Fibroblast of skin of left quadriceps (primary cell): ENCODE data around the gene PPFIA2.
"Not testable (repeated sequence)": the region's sequence is repeated elsewhere in the genome, so short reads cannot be mapped to it uniquely, and the experiment has no call there.

Source experiments
- DNase-seq, 2 experiments: peaks; one replicate each; pipeline ENCODE4 v3.0.0-alpha.2; 2013; ENCODE audit warnings: low read depth in 2 of 2

Gene PPFIA2

DNA sequence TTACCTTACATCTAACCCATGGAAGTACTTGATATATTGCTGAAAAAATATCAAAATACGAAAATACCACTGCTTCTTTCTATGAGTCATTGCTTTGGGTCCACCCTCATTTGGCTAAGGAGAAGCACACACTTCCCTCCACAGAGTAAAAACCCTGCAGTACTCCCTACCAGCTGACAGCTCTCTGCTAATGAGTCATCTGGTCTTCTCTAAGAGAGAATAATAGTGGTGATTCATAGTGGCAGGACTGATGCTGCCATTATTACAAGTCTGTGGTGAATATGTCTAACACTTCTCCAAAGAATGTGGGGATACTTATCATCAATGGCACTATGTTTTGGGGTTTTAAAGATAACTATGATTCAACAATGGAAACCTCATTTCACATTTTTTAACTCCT is 90.7 kb downstream of the PPFIA2 start:
- DNase-seq: peak; percentile 51 to 54

- DNase-seq: not testable (repeated sequence)
These were observed 99.8 kb downstream of the PPFIA2 start for GRCh38 chr12:81659310-81659709.

GRCh38 chr12:81644503-81644902 is 114.6 kb downstream of the PPFIA2 start:
- DNase-seq: peak; percentile 11 to 21

GRCh38 chr12:81639196-81639595 is 120.0 kb downstream of the PPFIA2 start:
- DNase-seq: no peak

GRCh38 chr12:81633127-81633526 is 126.0 kb downstream of the PPFIA2 start:
- no peak for DNase-seq

DNA sequence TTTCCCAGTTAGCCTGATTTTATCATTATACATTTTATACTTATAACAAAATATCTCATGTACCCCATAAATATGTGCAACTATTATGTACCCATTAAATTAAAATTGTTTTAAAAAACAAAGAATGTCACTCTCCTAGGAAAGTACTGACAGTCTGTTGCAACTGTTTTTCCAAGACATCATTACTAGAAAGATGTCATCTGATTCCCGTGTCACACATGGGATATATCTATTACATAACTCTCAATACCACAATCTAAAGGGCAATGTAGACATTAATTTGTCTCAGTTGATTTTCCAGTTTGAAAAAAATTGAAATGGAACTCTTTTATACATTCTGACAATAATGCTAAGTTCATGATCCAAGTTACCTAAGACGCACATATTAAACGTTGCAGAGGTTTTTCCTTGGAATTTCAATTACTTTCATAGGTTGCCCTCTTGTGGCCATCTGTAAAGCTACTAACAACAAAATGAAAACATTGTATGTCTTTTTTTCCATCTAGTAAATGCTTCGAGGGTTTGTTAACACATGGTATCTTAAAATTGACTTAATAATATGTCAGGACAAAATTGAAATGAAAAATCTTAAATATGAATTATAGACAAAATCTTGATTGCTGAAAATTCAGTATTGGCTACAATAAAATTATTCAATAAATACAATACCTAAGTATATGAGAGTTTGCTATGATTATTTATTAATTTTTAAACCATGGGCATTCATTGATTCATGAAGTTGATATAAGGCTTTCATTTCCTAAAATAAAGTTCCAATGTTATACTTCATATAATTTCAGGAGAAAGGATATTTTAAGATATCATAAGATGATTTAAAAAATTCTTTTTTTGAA is 131.6 kb downstream of the PPFIA2 start:
- peak; percentile 20 for DNase-seq

- no peak for DNase-seq
These were observed 132.7 kb downstream of the PPFIA2 start for GRCh38 chr12:81626406-81626805.

DNA sequence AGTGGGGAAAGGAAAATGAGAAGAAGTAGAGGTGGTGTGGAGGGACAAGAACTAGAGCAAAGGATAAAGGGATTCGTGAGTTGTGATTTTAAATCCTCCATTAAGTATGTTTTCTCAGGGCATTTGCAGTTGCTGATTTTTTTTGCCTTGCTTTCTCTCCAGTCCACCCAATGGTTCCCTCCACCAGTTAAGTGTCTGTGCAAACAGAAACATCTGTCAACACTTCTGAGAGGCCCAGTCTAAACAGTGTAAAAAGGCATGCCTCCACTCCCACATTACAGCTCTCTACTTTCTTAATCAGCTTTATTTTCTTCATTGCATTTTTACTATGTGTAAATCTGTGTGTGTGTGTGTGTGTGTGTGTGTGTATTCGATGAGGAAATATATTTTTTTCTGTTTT is 141.2 kb downstream of the PPFIA2 start:
- DNase-seq: no peak

DNA sequence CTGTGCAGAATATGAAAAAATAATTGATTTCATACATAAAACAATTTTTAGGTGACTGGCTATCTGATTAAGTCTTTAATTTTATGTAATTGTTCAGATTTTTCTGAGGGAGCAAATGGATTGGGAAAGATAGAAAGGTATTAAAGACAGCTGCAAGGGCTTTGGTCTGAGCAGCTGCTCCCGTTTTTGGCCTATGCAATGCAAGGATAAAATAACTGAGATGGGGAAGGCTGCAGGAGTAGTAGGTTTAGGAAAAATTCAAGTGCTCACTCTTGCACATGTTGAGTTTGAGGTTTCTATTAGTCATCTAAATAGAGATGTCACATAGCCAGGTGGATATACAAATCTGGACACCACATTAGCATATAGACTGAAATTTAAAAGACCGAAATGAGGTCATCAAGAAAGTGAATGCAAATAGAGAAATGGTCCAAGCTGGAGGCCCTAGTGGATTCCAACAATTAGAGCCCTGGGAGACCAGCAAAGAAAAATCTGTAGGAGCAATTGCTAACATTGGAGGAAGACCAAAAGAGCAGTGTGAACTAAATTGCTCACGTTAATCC is 144.0 kb downstream of the PPFIA2 start:
- DNase-seq: no peak

DNA sequence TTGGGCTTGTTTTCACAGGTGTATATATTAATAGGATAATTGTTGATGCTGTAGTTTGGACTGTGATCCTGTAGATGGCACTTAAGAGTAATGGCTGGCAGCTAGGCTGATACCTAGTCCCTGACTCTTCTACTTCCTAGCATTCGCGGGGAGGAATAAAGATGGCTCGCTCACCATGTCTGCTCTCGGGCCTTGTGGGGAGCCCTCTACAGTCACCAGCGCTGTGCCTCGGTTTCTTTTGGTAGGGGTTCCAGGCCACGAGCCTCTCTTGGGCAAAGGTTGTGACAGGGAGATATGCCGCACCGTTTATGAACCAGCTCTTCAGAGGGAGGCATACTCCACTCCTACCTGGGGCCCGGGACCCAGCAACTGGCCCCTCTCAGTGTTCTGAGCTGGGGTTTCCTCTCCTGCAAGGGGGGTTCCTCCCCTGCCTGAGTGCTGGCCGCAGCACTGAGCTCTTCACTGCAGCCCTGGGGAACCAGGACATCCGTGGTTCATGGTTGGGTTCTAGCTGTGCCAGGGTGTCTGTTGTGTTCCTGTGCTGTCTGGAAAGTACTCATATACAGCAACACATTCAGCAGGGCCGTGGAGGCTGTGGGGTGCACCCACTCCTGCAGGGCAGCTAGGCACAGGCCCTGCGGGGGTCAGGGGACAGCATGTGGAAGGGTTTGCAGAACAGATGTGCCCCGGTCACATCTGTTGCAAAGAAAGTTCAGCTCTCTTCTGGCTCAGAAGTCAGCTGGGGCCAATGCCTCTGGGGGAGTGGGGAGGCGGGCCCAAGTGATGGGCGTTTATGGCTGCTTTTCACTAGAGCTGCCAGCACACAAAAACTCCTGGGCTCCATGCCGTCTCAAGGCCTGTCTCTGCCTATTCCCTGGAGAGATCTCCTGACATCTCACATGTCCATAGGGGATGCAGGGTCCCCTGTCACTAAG is 147.9 kb downstream of the PPFIA2 start:
- no peak for DNase-seq

DNA sequence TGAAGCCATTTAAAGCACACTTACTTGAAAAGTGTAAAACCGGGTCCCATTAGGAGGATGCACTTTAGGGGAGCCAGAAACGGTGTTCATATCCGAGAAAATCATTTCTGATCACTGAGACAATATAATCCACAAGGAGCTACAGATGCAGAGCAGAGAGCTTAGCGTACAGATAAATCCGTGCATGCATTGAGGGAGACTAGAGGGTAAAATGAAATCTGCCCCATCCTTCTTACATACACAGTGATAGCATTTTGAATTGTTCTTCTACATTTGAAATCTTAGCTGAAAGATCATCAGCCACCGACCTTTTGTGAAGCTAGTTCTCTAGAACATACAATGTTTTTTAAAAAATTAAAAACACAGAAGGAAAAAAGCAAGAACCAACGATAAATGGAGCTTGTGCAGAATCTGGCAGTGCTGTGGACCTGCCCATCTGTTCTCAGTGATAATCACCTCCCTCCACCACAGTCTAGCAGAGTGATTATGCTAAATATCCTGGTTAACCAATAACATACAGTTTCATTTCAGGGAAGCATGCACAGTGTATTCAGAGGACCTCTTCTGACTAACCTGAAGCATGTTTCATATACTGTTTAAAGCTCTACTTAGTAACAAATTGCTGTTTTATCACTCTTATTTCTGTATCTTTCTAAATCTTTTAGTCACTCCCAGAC is 161.1 kb downstream of the PPFIA2 start:
- DNase-seq: no peak

DNA sequence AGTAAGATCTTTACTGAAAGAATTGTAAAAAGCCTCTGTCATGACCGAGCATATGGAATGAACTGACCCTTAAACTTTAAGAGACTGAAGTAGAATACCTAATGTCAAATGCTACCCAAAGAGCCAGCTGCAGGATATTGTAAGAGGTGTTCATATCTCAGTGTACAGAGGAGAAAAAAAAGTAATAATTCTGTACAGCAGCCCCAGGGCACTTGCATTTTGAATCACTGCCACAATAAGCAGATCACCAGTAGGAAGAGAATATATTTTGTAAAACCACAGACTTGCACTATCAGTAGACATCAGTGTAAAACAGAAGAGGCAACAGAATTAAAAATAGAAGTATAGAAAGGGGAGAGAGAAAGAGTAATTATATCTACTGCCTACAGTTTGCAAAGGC is 162.6 kb downstream of the PPFIA2 start:
- DNase-seq: no peak

DNA sequence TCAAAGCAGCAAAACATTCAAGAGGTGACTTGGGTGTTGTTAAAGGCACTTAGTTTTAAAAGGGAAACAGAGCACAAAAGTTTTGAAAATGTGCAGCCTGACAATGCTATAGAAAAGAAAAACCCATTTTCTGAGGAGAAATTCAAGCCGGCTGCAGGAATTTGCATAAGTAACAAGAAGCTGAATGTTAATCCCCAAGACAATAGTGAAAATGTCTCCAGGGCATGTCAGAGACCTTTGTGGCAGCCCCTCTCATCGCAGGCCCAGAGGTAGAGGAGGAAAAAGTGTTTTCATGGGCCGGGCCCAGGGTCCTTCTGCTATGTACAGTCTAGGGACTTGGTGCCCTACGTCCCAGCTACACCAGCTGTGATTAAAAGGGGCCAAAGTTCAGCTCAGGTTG is 167.9 kb downstream of the PPFIA2 start:
- no peak for DNase-seq

- DNase-seq: not testable (repeated sequence)
These were observed 168.4 kb downstream of the PPFIA2 start for GRCh38 chr12:81590703-81591102.

- no peak for DNase-seq
These were observed 170.7 kb downstream of the PPFIA2 start for GRCh38 chr12:81588235-81589008.

- no peak for DNase-seq
These were observed 173.4 kb downstream of the PPFIA2 start for GRCh38 chr12:81585787-81586186.

- peak; percentile 22 to 23 for DNase-seq
These were observed 185.9 kb downstream of the PPFIA2 start for GRCh38 chr12:81573228-81573627.

DNA sequence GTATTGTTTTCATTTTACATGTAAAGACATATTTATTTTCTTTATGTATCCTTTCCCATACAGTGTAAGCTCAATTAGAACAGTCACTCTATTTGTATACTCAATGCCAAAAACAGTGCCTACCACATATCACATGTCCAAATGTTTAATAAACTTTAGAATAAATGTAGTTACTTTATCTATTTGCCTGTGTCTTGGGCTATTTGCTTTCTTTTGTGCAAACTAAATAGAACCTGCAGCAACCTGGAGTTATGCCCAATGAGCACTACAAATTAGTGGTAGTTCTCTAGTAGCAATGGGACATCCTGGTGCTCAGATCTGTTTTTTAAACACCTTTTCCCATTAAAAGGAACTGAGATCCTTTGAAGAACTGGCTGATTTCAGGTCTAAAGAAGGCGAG is 186.7 kb downstream of the PPFIA2 start:
- DNase-seq: no peak

DNA sequence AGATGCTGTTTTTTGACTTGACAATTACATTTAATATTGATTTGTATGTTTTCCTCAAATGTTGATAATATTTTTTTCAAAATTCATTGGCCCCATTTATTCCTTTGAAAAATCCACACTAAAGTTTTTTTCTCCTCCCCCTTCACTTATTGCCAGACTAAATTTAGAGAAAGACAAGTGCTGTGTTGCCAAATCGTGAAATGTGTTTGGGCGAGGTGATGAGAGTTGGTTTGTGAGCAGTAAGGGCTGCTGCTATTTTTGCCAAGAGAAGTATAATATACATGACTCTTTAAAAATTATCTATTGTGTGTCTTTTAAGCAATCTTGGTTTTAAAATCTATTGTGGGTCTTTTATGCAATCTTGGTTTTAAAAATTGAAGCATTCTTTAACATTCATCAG is 188.9 kb downstream of the PPFIA2 start:
- DNase-seq: no peak

- no peak for DNase-seq
These were observed 194.9 kb downstream of the PPFIA2 start for GRCh38 chr12:81564237-81564636.

DNA sequence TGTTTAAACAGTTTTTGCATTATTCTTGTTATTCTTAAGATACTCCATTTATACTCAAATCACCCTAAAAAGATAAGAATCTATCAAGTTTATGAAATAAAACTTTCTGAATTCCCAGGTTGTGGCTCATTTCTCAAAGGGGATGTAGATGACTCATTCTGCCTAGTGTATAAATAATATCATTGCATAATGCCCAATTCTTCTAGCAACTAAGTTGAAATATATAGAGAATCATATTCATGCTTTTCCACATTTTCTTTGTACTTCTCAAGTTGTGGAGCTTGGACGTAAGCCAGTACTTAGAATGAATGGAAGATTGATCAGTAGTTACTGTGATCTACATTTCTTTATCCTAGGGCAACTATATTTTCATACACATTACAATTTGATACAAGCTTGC is 201.1 kb downstream of the PPFIA2 start:
- DNase-seq: peak; percentile 21 to 44
